ENCODE data around the gene HIVEP3.

The HIVEP3 gene

GRCh38 chr1:41892301-41892781, 26.4 kb downstream of the HIVEP3 start:
- DNase-seq (ENCODE audit: low spot score), result no peak

- DNase-seq (ENCODE audit: low spot score), result peak; percentile 38
These were observed 27.4 kb downstream of the HIVEP3 start for GRCh38 chr1:41891199-41891896.

GRCh38 chr1:41890825-41891198, 27.9 kb downstream of the HIVEP3 start:
- DNase-seq (ENCODE audit: low spot score), result no peak

- no peak for DNase-seq (ENCODE audit: low spot score)
These were observed 29.0 kb downstream of the HIVEP3 start for GRCh38 chr1:41889506-41890414.

- no peak for DNase-seq (ENCODE audit: low spot score)
These were observed 30.0 kb downstream of the HIVEP3 start for GRCh38 chr1:41888756-41889155.

- no peak for DNase-seq (ENCODE audit: low spot score)
These were observed 31.4 kb downstream of the HIVEP3 start for GRCh38 chr1:41887365-41887764.

- no peak for DNase-seq (ENCODE audit: low spot score)
These were observed 34.2 kb downstream of the HIVEP3 start for GRCh38 chr1:41884256-41885230.

GRCh38 chr1:41883507-41883906, 35.2 kb downstream of the HIVEP3 start:
- no peak for DNase-seq (ENCODE audit: low spot score)

GRCh38 chr1:41882486-41882885, 36.2 kb downstream of the HIVEP3 start:
- no peak for DNase-seq (ENCODE audit: low spot score)

GRCh38 chr1:41882068-41882477, 36.6 kb downstream of the HIVEP3 start:
- DNase-seq (ENCODE audit: low spot score), result no peak

- no peak for DNase-seq (ENCODE audit: low spot score)
These were observed 37.5 kb downstream of the HIVEP3 start for GRCh38 chr1:41880950-41881885.

- no peak for DNase-seq (ENCODE audit: low spot score)
These were observed 38.5 kb downstream of the HIVEP3 start for GRCh38 chr1:41880261-41880660.

GRCh38 chr1:41879617-41880016, 39.1 kb downstream of the HIVEP3 start:
- no peak for DNase-seq (ENCODE audit: low spot score)

GRCh38 chr1:41878911-41879310, 39.8 kb downstream of the HIVEP3 start:
- DNase-seq (ENCODE audit: low spot score), result no peak

GRCh38 chr1:41878495-41878894, 40.2 kb downstream of the HIVEP3 start:
- DNase-seq (ENCODE audit: low spot score), result no peak

GRCh38 chr1:41876576-41877445, 41.9 kb downstream of the HIVEP3 start:
- DNase-seq (ENCODE audit: low spot score), result no peak

GRCh38 chr1:41875487-41875886, 43.2 kb downstream of the HIVEP3 start:
- no peak for DNase-seq (ENCODE audit: low spot score)

GRCh38 chr1:41874903-41875411, 43.8 kb downstream of the HIVEP3 start:
- no peak for DNase-seq (ENCODE audit: low spot score)

GRCh38 chr1:41874151-41874719, 44.5 kb downstream of the HIVEP3 start:
- DNase-seq (ENCODE audit: low spot score), result no peak
